Left ventricle myocardium inferior (tissue), 1 donor: ENCODE results near the gene RNF144A. TPM values are rescaled to one million over a fixed set of nuclear protein-coding genes. Genes with fewer than 3 reads are reported as not detected.

Experiments
- DNase-seq: peaks from one replicate; pipeline ENCODE4 v3.0.0-alpha.2; 2020
- H3K27ac ChIP-seq: fragments of 200-600 bp; replicated peaks from 2 replicates; pipeline ENCODE4 v1.8.0; 2021
- H3K27me3 ChIP-seq: fragments of 200-600 bp; 2 replicates; pipeline ENCODE4 v1.8.0; 2021; ENCODE audit warnings: low read depth
- H3K36me3 ChIP-seq: fragments of 200-600 bp; 2 replicates; pipeline ENCODE4 v1.8.0; 2021
- H3K4me1 ChIP-seq: fragments of 200-600 bp; 2 replicates; pipeline ENCODE4 v1.8.0; 2021
- H3K4me3 ChIP-seq: fragments of 200-600 bp; 2 replicates; pipeline ENCODE4 v1.8.0; 2021; ENCODE audit warnings: mild to moderate bottlenecking, moderate library complexity
- H3K9me3 ChIP-seq: fragments of 200-600 bp; replicated peaks from 2 replicates; pipeline ENCODE4 v1.8.0; 2021
- intact Hi-C: fragments of 100-400 bp; cut with micrococcal nuclease; formaldehyde crosslinking; loops from one replicate; pipeline ENCODE4 v1.11.0; 2022
- total RNA-seq: library from RNA; stranded (reverse); fragmentation: NEBNext Ultra II Directional; extraction: Animal tissue kit (Norgen Biotek cat#: 25700); gene quantifications from one replicate; pipeline ENCODE4 v1.2.1, GENCODE V29; 2021
- TF ChIP-seq, protein P1 (sequence below): fragments of 200-600 bp; IDR thresholded peaks from 2 replicates; pipeline ENCODE4 v1.8.0; 2021; ENCODE audit warnings: antibody characterized with exemption, mild to moderate bottlenecking, borderline replicate concordance
- donor health status: DM: no; HTN: yes; CAD: no; lungs with severe emphysema.

RNF144A gene
- total RNA-seq, 1 donor from 2014 or later, result 17.9 TPM

DNA sequence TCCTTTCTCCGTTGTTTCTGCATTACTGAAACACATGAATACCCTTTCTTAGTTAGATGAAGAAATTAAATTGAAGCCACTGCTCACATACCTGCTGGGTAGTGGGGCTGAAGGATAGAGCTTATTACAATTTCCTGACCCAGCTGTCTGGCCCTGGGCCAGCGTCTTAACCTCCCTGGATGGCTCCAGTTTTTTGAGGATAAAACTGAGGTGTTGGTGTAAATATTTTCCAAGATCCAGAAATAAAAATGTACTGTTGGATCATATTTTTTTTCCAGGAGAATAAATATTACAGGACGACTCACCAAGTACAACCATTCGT, 3.5 kb downstream of the RNF144A start:
- no peak for DNase-seq
- H3K9me3 ChIP-seq, result no peaks in the 10 kb centered on the region
- H3K27me3 ChIP-seq, result no peaks in the 10 kb centered on the region
- TF ChIP-seq, protein P1, sequence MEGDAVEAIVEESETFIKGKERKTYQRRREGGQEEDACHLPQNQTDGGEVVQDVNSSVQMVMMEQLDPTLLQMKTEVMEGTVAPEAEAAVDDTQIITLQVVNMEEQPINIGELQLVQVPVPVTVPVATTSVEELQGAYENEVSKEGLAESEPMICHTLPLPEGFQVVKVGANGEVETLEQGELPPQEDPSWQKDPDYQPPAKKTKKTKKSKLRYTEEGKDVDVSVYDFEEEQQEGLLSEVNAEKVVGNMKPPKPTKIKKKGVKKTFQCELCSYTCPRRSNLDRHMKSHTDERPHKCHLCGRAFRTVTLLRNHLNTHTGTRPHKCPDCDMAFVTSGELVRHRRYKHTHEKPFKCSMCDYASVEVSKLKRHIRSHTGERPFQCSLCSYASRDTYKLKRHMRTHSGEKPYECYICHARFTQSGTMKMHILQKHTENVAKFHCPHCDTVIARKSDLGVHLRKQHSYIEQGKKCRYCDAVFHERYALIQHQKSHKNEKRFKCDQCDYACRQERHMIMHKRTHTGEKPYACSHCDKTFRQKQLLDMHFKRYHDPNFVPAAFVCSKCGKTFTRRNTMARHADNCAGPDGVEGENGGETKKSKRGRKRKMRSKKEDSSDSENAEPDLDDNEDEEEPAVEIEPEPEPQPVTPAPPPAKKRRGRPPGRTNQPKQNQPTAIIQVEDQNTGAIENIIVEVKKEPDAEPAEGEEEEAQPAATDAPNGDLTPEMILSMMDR, result no peak
- intact Hi-C loops, result no loop called here
- peak overlapping the region; percentile 70 for H3K27ac ChIP-seq
- H3K36me3 ChIP-seq, result no peaks in the 10 kb centered on the region
- H3K4me1 ChIP-seq, result peaks cover 81% of the 10 kb centered on the region
- no peak overlapping the region for H3K4me3 ChIP-seq

DNA sequence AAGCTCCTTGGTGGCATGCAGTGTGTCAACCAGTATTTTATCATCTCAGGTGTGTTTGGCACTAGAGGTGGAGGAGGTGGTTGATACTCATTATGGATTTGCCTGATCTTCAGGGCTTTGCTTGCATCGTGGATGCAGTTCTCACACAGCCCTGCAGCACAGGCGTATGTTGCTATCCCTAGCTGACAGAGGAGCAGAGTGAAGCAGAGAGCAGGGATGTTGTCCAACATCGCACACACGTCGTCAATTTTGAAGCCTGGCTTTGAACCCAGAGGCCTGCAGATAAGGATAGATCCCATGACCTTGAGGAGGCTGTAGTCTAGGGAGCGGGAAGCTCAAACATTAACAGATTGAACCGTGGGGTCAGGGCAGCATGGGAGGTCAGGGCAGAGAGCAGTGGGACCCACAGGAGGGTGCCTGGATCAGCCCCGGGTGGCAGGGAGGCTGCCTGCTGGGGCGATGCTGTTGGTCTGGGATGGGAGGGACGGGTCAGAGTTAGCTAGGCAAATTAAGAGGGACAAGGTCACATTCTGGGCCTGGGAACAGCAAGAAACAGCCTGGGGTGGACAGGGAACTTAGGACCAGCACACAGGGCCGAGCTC, 4.2 kb downstream of the RNF144A start:
- no peak overlapping the region for H3K4me3 ChIP-seq
- peak overlapping the region; percentile 70 for H3K27ac ChIP-seq
- DNase-seq, result no peak
- TF ChIP-seq, protein P1, result no peak
- no peaks in the 10 kb centered on the region for H3K36me3 ChIP-seq
- no peaks in the 10 kb centered on the region for H3K27me3 ChIP-seq
- peaks cover 88% of the 10 kb centered on the region for H3K4me1 ChIP-seq
- no peaks in the 10 kb centered on the region for H3K9me3 ChIP-seq
- intact Hi-C loops, result no loop called here

DNA sequence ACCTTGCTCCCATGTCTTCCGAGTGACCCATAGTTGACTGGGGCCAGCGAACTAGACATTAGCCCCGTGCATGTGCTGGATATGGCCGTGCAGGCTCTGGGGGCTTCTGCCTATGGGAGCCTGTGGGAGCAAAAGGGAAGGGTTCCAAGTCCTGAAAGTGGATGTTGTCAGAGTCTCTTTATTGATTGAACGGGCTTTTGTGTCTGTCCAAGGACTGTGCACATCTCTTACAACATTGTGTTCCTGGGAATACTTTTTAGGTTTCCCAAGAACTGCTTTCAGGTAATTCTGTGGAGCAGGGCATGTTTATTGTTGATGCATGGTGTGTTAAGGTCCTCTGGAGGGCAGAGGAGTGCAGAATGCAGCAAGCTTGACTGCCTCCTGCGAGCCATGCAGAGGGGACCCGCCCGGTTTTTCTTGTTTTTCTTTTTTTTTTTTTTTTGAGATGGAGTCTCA, 5.0 kb downstream of the RNF144A start:
- H3K4me1 ChIP-seq, result peaks cover 92% of the 10 kb centered on the region
- H3K9me3 ChIP-seq, result no peaks in the 10 kb centered on the region
- intact Hi-C loops, result no loop called here
- no peak overlapping the region for H3K27ac ChIP-seq
- DNase-seq, result no peak
- H3K4me3 ChIP-seq, result no peak overlapping the region
- TF ChIP-seq, protein P1, result no peak
- no peaks in the 10 kb centered on the region for H3K36me3 ChIP-seq
- H3K27me3 ChIP-seq, result no peaks in the 10 kb centered on the region

DNA sequence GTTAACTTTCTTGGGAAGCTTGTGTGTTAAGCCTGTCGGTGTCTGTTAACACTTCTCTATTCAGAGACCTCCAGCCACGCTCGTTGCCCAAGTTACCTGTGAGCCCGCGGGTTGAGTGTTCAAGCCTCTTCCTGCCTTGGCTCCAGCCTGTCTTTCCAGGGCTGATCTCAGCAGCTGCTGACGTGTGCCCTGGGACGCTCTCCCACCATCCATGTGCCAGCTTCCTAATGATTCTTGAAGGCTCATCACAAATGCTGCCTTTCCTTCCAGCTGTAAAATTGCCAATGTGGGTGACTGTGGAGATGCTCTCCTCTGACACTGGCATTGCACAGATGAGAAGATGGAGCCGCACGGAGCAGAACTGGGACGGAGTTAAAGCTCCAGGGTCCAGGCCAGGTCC, 6.1 kb downstream of the RNF144A start:
- TF ChIP-seq, protein P1, result no peak
- intact Hi-C loops, result no loop called here

DNA sequence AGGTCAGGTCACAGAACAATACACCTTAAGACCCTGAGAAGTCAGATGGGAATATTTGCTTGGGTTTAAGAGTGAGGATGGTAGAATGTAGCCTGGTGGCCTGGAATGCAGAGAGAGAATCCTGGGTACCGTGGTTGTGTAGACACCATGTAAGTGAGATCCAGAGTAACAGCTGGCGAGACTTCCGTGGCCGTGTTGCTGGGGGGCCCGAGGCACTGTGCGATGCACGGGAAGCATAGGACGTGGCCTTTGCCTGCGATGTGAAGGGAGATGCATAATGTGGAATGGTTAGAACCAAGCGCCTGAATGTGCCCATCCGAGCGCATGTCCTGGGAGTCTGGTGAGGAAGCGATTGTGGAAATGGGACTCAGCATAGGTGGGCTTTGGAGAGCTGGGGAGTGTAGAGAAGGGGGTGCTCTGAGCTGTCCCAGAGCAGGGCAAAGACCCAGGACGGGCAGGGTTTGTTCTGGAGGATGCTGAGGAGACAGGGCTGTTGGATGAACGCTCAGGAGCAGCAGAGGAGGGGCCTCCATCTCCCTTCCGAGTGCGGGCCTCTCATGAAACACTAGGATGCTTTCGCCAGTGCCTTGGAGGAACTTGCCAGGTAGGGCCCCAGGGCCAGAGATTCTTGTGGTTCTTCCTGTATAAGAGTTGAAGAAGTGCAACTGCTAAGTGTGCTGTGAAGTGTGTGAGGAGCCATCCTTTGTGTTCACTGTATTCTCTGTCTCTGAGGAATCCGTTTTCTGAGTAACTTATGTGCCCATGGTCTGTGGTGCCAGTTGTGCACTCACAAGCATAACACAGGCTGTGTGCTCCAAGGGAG, 7.1 kb downstream of the RNF144A start:
- H3K9me3 ChIP-seq, result no peaks in the 10 kb centered on the region
- no peaks in the 10 kb centered on the region for H3K36me3 ChIP-seq
- TF ChIP-seq, protein P1, result no peak
- no peak for DNase-seq
- intact Hi-C loops, result no loop called here
- H3K27me3 ChIP-seq, result no peaks in the 10 kb centered on the region
- H3K4me3 ChIP-seq, result no peak overlapping the region
- H3K27ac ChIP-seq, result no peak overlapping the region
- peaks cover 99% of the 10 kb centered on the region for H3K4me1 ChIP-seq

More for the DNA sequence above, 6.1 kb downstream of the RNF144A start:
- H3K36me3 ChIP-seq, result no peaks in the 10 kb centered on the region
- H3K9me3 ChIP-seq, result no peaks in the 10 kb centered on the region
- H3K27ac ChIP-seq, result no peak overlapping the region
- DNase-seq, result no peak
- H3K4me3 ChIP-seq, result no peak overlapping the region
- peaks cover 96% of the 10 kb centered on the region for H3K4me1 ChIP-seq
- H3K27me3 ChIP-seq, result no peaks in the 10 kb centered on the region
